ENCODE measurements around the gene ADAMTS12. TPM values are rescaled to one million over a fixed set of nuclear protein-coding genes. Genes with fewer than 3 reads are reported as not detected.
"Not testable (repeated sequence)": the region's sequence is repeated elsewhere in the genome, so short reads cannot be mapped to it uniquely, and the experiment has no call there.

The ADAMTS12 gene
- polyA plus RNA-seq, 1 donor from 2014 or later = 0.07 TPM

DNA sequence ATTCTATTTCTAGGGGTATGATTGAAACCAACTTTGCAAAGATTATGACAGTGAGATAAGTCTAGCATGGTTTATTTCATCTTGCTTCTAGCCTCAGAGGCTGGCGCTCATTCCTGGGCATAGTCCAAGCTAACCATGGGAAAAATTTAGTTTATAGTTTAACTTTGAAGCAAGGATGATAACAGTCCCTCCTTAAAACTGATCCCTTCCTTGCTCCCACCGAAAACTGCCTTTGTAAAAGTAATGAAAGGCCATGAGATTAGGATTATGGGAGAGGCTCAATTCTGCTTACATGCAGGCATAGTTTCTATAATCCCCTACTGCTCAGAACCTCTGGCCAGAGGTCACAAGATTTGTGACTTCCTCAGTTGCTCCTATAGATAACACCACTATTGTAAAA lies 375.4 kb downstream of the ADAMTS12 start:
- Histone ChIP-seq H3K36me3 (ENCODE audit: insufficient read depth, low read length) (no peaks in the 10 kb centered on the region), H3K4me2 (ENCODE audit: low read length) (no peak overlapping the region), H3K4me3 (ENCODE audit: low read length) (no peak overlapping the region)

DNA sequence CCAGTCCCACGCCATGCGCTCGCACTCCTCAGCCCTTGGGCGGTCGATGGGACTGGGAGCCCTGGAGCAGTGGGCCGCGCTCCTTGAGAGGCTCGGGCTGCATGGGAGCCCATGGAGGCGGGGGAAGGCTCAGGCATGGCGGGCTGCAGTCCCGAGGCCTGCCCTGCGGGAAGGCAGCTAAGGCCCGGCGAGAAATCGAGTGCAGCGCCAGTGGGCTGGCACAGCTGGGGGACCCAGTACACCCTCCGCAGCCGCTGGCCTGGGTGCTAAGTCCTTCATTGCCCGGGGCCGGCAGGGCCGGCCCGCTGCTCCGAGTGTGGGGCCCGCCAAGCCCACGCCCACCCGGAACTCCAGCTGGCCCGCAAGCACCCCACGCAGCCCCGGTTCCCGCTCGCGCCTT lies 376.4 kb downstream of the ADAMTS12 start:
- H3K36me3 ChIP-seq (ENCODE audit: insufficient read depth, low read length); H3F3A ChIP-seq (ENCODE audit: insufficient read depth, low read length, poor library complexity, severe bottlenecking); H3K9me3 ChIP-seq (ENCODE audit: low read length); H3K4me2 ChIP-seq (ENCODE audit: low read length); H3K9ac ChIP-seq (ENCODE audit: low read length); H4K20me1 ChIP-seq (ENCODE audit: insufficient read depth); H3K27me3 ChIP-seq (ENCODE audit: insufficient read depth, low read depth, low read length); H3K4me3 ChIP-seq (ENCODE audit: low read length); H3K79me2 ChIP-seq (replicated peaks; ENCODE audit: insufficient read depth, low read length); H2AFZ ChIP-seq (ENCODE audit: low read depth, low read length); H3K9me2 ChIP-seq (ENCODE audit: insufficient read depth, low read length); H3K27ac ChIP-seq (ENCODE audit: low read length): not testable (repeated sequence)

More for the DNA sequence above, 375.4 kb downstream of the ADAMTS12 start:
- Histone ChIP-seq H3F3A (ENCODE audit: insufficient read depth, low read length, poor library complexity, severe bottlenecking) (no peaks in the 10 kb centered on the region), H3K9ac (ENCODE audit: low read length) (no peak overlapping the region), H3K9me3 (ENCODE audit: low read length) (no peaks in the 10 kb centered on the region), H3K27me3 (ENCODE audit: insufficient read depth, low read depth, low read length) (no peaks in the 10 kb centered on the region), H2AFZ (ENCODE audit: low read depth, low read length) (no peak overlapping the region), H3K9me2 (ENCODE audit: insufficient read depth, low read length) (no peaks in the 10 kb centered on the region), H3K27ac (ENCODE audit: low read length) (no peak overlapping the region), H3K79me2 (replicated peaks; ENCODE audit: insufficient read depth, low read length) (no peaks in the 10 kb centered on the region), H4K20me1 (ENCODE audit: insufficient read depth) (no peaks in the 10 kb centered on the region)
- TF ChIP-seq MXI1 (conservative IDR thresholded peaks at IDR 0.05; ENCODE audit: poor library complexity, severe bottlenecking) (no peak), RAD21 (conservative IDR thresholded peaks at IDR 0.05) (no peak), POLR2AphosphoS5 (IDR thresholded peaks at IDR 0.05) (no peak), SMC3 (conservative IDR thresholded peaks at IDR 0.05; ENCODE audit: poor library complexity) (no peak), TAF1 (IDR thresholded peaks at IDR 0.05; ENCODE audit: low read depth) (no peak), EZH2 (IDR thresholded peaks at IDR 0.05; ENCODE audit: borderline replicate concordance, insufficient read depth, low read length, poor library complexity, severe bottlenecking) (no peak), EP300 (conservative IDR thresholded peaks at IDR 0.05; ENCODE audit: poor library complexity, severe bottlenecking) (no peak)
- TF ChIP-seq, protein P1, sequence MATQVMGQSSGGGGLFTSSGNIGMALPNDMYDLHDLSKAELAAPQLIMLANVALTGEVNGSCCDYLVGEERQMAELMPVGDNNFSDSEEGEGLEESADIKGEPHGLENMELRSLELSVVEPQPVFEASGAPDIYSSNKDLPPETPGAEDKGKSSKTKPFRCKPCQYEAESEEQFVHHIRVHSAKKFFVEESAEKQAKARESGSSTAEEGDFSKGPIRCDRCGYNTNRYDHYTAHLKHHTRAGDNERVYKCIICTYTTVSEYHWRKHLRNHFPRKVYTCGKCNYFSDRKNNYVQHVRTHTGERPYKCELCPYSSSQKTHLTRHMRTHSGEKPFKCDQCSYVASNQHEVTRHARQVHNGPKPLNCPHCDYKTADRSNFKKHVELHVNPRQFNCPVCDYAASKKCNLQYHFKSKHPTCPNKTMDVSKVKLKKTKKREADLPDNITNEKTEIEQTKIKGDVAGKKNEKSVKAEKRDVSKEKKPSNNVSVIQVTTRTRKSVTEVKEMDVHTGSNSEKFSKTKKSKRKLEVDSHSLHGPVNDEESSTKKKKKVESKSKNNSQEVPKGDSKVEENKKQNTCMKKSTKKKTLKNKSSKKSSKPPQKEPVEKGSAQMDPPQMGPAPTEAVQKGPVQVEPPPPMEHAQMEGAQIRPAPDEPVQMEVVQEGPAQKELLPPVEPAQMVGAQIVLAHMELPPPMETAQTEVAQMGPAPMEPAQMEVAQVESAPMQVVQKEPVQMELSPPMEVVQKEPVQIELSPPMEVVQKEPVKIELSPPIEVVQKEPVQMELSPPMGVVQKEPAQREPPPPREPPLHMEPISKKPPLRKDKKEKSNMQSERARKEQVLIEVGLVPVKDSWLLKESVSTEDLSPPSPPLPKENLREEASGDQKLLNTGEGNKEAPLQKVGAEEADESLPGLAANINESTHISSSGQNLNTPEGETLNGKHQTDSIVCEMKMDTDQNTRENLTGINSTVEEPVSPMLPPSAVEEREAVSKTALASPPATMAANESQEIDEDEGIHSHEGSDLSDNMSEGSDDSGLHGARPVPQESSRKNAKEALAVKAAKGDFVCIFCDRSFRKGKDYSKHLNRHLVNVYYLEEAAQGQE (IDR thresholded peaks at IDR 0.05; ENCODE audit: borderline replicate concordance) = no peak
- TF ChIP-seq, protein P2, sequence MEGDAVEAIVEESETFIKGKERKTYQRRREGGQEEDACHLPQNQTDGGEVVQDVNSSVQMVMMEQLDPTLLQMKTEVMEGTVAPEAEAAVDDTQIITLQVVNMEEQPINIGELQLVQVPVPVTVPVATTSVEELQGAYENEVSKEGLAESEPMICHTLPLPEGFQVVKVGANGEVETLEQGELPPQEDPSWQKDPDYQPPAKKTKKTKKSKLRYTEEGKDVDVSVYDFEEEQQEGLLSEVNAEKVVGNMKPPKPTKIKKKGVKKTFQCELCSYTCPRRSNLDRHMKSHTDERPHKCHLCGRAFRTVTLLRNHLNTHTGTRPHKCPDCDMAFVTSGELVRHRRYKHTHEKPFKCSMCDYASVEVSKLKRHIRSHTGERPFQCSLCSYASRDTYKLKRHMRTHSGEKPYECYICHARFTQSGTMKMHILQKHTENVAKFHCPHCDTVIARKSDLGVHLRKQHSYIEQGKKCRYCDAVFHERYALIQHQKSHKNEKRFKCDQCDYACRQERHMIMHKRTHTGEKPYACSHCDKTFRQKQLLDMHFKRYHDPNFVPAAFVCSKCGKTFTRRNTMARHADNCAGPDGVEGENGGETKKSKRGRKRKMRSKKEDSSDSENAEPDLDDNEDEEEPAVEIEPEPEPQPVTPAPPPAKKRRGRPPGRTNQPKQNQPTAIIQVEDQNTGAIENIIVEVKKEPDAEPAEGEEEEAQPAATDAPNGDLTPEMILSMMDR (IDR thresholded peaks at IDR 0.05; ENCODE audit: poor library complexity, severe bottlenecking) = no peak

All from neural cell (in vitro differentiated cells).